ACHN (cell line): ENCODE measurements around the gene DAPK1.

Experiments used
- DNase-seq: peaks from one replicate; pipeline ENCODE4 v3.0.0-alpha.2; 2015
- in situ Hi-C: cut with HindIII; loops from 2 replicates; pipeline ENCODE4 v1.10.0; 2017; ENCODE audit warnings: low sequenced_read_pairs, low pct_ligation_motif_present, low pct_unique_long_range_greater_than_20kb

The DAPK1 gene

DNA sequence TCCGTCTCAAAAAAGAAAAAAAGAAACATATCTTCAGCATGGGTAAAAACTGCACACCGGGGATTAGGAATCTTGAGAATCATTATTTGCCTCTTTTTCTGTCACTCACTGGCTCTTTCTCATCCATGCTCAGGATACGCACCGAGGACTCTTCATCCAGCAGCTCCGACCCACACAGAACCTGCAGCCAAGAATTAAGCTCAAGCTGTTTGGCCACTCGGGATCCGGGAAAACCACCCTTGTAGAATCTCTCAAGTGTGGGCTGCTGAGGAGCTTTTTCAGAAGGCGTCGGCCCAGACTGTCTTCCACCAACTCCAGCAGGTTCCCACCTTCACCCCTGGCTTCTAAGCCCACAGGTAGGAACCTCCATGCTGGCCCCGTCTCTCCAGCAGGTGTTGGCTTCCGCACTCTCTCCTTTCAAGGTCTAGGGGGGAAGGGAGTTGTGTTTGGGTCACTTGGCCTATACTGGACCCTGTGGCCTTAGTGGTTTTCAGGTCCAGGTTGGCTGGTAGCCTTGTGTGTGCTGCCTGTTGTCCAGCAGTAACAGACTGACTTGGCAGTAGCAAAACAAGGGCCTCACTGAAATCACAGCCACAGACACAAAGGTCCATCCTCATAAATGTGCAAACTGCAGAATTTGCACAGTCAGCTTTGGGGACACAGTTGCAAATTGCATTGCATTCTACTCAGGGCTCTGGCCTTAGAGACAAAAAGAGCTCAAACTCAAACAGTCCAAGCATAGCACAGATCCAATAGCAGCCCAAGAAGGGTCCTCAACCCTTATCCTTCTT, 183.8 kb downstream of the DAPK1 start:
- in situ Hi-C loops, result no loop called here
- DNase-seq, result no peak

DNA sequence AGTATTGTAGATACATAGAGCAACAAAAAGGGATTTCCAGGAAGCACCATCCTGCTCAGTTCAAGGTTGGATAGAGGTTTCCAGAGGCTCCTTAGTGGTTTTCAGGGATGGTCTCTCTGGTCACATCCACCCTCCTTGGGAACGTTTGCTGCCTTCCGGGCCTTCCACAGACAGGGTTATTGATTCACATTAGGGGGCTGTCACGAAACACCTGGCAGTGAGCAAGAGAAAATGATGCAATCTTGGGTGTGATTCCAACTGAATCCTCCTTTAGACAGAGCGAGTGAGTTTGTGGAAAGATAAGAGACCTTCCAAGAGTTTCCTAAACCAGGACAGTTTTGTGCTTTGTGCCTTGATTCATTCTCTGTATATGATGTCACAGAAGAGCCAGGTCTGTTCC, 184.4 kb downstream of the DAPK1 start:
- in situ Hi-C loops, result no loop called here
- no peak for DNase-seq

DNA sequence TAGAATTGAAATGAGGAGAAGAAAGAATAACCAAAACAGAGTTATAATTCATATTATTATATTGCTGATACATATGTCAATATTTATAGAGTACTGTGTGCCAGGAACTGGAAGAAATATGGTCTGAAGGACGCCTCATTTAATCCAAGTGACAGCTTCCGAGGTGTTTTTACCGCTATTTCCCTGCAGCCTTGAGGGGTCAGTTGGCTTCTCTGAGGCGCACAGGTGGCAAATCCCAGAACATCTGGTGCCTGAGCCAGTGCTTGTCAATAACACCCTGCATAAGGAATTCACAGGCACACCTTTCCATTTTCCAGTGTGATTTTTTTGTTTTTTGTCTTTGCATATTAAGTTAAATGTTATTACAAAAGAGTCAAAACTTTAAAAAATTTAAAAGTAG, 185.0 kb downstream of the DAPK1 start:
- in situ Hi-C loops, result no loop called here
- DNase-seq, result no peak

DNA sequence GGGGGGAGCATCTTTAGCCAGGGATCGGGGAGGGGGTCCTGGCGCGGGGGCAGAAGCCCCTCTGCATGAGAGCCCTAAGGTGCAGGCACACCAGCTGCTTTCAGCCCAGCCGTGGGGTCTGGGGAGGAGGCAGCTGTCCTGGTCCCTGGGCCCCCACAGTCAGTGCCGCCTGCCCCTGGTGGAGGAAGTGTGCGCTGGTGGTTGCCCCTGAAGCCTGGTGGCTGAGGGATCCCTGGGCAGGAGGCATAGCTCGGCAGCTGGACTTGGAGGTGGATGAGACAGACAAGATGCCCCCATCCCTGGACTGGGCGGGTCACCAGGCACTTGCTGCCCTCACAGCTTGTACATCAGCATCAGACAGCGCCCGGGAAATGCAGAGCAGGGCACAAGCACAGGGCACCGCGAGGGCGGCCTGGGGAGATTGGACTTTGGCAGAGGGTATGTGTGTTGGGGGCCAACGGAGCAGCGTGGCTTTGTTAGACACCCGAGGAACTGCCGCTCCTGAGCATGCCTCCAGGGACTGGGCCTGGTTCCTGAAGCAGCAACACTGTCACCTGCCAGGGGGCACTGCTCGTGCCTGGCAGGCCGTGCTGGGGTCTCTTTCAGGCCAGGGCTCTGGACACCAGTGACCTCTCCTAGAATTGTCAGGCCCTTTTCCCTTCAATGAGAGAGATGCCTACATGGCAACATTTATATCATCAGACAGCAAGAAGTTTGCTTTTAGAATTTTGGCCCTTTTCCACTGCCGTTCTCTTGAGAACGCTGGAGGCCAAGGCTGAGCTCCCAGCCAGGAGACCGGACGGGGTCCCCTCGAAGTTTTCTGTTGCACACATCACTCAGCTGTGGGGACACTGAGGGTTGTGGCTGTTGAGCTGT, 186.3 kb downstream of the DAPK1 start:
- in situ Hi-C loops, result no loop called here
- no peak for DNase-seq

DNA sequence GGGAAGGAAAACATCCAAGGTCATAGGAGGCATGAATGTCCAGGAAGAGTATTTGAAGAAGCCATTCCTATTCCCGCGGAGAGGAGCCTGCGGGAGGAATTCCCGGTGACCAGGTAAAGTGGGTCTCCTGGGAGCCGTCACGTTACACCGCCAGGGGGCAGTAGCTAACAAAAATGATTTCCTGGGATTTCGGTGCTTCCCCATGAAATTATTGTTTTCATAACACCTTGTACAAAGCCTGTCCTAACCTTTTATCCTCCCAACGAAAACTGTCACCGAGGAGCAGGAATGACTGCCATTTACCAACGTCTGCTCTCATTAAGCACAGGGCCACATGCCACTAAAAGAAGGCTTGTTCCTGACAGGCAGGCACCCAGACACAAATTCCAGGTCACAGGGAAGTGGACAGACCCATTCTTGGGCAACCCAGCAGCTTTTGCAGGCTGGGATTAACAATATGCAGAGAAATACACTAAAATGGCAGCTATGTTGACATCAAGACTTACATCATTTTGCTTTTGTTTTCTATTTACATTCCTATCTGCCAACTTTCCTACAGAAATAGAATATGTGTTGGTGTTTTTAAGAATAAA, 187.1 kb downstream of the DAPK1 start:
- peak; percentile 38 for DNase-seq
- in situ Hi-C loops, result no loop called here

DNA sequence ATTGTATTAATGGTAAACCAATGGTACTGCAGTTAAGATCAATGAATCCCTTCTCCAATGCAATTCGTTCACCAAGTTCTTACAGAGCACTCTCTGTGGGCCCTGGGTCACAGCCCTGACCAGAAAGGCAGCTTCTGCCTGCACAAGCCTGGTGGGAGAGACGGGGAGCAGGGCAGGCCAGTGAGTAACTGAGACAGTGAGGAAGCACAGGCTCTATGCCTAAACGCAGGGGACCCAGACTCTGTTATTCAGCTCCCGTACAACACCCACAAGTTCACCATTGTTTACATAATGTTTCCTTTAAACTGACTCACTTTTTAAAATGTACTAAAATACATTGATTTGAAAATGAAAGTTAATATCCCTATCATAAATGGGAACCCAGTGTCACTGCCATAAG, 187.8 kb downstream of the DAPK1 start:
- no peak for DNase-seq
- in situ Hi-C loops, result no loop called here

DNA sequence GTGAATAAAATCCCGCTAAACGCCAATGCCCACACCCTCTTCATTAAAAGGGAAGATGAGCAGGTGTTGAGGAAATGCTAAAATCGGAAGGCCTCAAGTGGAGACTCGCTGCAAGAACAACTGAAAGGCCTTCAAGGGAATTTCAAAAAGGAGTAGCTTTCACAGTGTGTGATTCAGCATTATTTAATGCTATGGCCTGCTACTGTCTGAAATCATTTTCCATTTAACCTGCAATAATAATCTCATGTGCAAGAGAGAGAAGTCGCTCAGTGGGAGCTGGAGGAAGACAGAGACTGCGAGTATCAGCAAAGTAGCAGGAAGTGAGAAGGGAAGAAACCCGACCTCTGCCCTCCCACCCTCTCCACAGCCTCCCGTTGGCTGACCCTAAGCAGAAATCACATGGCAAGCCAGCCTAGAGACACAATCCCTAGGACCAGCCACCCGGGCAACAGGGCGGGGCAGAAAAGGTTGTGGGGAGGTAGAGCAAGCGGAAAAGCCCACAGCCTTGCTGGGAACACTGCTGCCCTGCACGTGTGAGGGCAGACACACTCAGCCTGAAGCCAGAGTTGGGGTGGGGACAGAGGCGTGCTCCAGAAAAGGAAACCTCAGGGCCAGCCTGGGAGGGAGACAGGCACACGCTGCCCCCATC, 188.3 kb downstream of the DAPK1 start:
- DNase-seq, result no peak
- in situ Hi-C loops, result no loop called here

DNA sequence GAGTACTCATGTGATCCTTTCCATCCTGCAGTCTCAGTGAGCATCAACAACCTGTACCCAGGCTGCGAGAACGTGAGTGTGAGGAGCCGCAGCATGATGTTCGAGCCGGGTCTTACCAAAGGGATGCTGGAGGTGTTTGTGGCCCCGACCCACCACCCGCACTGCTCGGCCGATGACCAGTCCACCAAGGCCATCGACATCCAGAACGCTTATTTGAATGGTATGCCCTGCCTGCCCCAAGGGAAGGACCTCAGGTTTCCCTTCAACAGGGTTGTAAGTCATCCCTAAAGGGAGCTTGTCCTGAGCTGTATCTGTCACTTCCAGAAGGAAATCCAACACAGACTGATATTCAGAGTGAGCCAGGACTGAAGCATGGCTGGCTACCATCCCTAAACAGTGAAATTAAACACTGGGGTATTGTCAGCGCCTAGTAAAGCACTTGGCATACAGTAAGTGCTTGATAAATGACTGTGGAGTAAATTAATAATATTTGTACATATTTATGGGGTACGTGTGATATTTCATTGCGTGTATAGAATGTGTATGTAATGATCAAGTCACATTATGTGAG, 188.9 kb downstream of the DAPK1 start:
- in situ Hi-C loops, result no loop called here
- DNase-seq, result no peak

DNA sequence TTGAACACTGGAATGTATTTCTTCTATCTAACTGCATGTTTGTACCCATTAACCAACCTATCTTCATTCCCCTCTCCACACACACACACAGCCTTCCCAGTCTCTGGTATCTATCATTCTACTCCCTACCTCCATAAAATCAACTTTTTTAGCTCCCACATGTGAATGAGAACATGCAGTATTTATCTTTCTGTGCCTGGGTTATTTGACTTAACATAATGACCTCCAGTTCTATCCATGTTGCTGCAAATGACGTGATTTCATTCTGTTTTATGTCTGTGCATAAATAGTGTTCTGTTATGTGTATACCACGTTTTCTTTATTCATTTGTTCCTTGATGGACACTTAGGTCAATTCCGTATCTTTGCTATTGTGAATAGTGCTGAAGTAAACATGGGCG, 189.5 kb downstream of the DAPK1 start:
- in situ Hi-C loops, result no loop called here
- DNase-seq, result no peak

DNA sequence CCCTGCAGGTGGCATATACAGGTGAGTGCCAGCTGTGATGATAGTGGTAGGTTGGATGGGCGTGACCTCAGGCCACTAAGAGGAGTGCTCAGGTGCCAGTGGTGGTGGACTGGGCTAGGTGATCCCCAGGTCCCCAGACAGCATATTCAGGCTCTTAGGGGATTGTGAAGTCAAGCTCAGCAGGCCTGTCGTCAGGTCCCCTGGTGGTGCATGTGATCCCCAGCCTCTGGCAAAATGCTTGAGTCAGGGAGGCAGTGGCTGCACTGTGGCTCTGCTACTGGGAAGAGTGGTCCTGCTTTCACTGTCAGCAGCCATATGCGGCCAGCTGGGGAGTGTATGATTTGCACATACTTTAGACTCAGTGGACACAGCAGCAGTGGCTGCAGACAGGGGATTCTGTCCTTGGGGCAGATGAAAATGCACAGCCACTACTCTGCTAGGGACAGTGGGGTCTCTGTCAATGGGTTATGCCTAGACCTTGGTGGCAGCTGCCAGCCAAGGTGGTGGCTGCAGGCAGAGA, 196.6 kb downstream of the DAPK1 start:
- DNase-seq, result no peak
- in situ Hi-C loops, result no loop called here

DNA sequence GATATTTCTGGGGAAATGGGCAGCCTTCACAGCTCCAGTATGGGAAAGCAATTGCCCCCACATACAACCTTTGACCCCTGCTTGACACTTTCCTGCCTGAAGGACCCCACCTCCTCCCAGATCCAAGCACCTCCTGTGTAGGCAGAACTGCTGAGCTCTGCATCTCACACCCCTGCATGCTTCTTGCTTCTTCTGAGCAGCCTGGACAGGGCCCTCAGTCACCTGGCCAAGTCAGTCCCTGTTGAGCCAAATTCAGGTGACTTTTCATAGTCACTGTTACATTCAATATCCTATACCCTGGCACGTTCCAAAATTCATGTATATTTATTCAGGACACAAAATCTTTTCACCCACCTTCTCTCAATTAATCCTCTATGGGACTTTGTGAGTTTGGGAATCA, 197.9 kb downstream of the DAPK1 start:
- DNase-seq, result no peak
- in situ Hi-C loops, result no loop called here

DNA sequence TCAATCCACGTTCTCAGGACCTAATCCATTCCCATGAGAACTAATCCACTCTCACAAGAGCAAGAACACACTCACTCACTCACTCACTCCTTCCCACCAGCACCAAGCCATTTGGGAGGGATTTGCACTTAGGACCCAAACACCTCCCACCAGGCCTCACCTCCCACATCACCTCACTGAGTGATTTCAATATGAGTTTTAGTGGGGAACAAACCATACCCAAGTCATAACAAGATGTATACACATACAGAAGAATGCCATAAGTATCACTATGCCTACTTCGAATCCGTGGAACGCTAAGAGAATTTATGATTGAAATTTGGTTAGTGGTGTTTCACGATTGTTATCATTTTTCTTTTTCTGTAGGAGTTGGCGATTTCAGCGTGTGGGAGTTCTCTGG, 199.0 kb downstream of the DAPK1 start:
- in situ Hi-C loops, result no loop called here
- DNase-seq, result no peak

DNA sequence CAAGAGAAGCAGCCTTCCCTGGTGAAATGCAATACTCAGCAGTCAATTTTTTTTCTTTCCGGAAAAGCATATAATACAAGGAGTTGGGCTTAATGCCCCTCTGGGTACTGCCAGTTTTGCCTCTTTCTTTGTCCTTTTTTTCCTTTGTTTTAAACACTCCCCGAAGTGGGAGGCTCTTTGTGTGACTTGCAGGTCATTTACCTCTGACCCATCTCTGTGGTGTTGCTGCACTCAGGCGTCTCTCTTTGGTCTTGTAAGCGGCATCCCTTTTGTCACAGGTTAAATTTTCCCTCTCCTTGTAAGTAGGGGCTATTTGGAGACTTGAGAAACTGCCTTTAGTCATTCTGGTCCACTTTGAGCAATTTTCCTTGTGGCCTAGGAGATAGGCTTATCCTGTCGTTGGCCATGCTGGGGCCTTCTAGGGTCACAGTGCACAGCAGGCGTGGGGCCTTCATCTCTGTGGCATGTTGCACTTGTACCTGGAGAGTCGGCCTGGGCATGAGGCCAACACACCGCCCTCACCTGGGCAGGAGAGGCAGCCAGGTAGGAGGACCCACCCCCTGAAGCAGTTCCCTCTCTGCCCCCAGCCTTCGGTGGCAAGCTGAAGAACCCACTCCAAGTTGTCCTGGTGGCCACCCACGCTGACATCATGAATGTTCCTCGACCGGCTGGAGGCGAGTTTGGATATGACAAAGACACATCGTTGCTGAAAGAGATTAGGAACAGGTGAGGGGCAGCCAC, 200.6 kb downstream of the DAPK1 start:
- in situ Hi-C loops, result no loop called here
- DNase-seq, result no peak

DNA sequence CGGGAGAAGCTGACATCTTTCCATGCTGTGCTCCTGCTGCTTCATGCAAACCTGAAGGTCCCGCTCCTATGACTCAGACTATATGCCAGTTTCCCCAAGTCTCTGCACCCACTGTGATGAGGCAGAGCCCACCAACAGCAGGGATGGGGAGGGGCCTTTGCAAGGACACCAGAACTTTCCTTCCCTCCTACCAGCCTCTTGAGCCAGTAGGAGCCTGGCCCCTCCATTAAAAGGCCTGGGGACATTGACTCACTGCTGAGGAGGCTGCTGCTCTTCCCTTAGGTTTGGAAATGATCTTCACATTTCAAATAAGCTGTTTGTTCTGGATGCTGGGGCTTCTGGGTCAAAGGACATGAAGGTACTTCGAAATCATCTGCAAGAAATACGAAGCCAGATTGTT, 202.2 kb downstream of the DAPK1 start:
- DNase-seq, result no peak
- in situ Hi-C loops, result no loop called here

DNA sequence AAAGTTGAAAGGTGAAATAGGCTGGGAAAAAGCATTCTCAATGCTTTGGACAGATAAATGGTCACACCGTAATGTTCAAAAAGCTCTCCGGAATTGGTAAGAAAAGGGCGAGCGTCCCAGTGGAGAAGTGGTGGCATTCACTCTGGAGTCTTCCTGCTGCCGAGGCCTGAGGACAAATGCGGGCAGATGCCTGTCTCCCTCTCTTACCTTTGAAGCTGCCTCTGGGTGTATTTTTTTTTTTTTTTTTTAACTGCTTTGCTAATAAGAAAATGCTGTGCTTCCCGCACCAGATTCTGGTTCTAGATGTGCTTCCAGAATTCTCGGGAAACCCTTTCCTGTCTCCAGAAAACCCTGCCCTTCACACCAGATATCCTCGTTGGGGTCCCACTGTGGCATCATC, 203.8 kb downstream of the DAPK1 start:
- in situ Hi-C loops, result no loop called here
- no peak for DNase-seq

DNA sequence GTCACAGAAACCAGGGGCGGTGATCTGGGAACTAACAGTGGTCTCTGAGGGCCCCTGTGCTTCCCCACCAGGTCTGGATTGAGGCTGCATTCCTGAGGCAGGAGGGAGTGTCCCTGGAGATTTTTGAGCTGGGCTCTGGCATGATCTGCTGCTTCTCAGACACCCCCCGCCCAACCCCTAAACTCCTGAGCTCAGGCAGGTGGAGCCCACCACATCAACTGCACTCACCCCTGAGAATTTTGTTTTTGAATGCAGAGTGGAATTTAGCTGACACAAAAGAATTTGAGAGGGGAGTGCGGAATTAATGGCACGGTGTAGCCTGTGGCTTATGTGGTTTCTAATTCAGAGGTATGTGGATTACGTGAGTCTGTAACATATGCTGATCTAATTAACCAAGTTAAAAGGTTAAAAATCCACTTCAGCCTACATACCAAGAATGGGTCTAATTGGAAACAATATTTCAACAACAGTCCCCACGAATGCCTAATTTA, 204.3 kb downstream of the DAPK1 start:
- no peak for DNase-seq
- in situ Hi-C loops, result no loop called here

DNA sequence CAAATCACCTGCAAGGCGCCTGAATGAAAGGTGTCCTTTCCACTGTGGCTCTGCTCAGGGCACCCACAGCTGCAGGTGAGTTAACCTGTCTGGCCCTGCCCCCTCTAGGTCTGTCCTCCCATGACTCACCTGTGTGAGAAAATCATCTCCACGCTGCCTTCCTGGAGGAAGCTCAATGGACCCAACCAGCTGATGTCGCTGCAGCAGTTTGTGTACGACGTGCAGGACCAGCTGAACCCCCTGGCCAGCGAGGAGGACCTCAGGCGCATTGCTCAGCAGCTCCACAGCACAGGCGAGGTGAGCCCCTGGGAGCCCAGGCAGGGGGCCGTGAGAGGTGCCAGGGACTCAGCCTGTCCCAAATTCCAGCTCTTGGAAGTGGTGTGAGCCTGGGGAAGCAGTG, 205.3 kb downstream of the DAPK1 start:
- DNase-seq, result no peak
- in situ Hi-C loops, result no loop called here
